NCI-H82 treated with DMSO at 0.1 percent for 48 hours (cell line): Measurements from ENCODE around the gene MBOAT7.

Source experiments
- DNase-seq: peaks from one replicate; lab custom pipeline; 2025; ENCODE audit not compliant: unreplicated experiment; lab: John Stamatoyannopoulos, UW

The MBOAT7 gene

GRCh38 chr19:54165222-54165621 is 24.2 kb downstream of the MBOAT7 start:
- DNase-seq: no peak

- DNase-seq: no peak
Observed at GRCh38 chr19:54164369-54165068, 24.9 kb downstream of the MBOAT7 start.

- no peak for DNase-seq
Observed at GRCh38 chr19:54162884-54163283, 26.5 kb downstream of the MBOAT7 start.

- peak; percentile 72 for DNase-seq
Observed at GRCh38 chr19:54162241-54162805, 27.1 kb downstream of the MBOAT7 start.

- DNase-seq: no peak
Observed at GRCh38 chr19:54160854-54161253, 28.5 kb downstream of the MBOAT7 start.

GRCh38 chr19:54160182-54160811 is 29.1 kb downstream of the MBOAT7 start:
- no peak for DNase-seq

GRCh38 chr19:54159352-54160181 is 29.8 kb downstream of the MBOAT7 start, which contains the start of gene LENG1:
LENG1 (minus strand) TSS chr19:54159721; CDS start chr19:54159695, 26 bp downstream.
- peak; percentile 100 for DNase-seq

GRCh38 chr19:54158812-54159351 is 30.5 kb downstream of the MBOAT7 start:
- no peak for DNase-seq

- DNase-seq: no peak
Observed at GRCh38 chr19:54156953-54157352, 32.4 kb downstream of the MBOAT7 start.

- no peak for DNase-seq
Observed at GRCh38 chr19:54156490-54156889, 32.9 kb downstream of the MBOAT7 start.

GRCh38 chr19:54155694-54156093 is 33.7 kb downstream of the MBOAT7 start:
- no peak for DNase-seq

- no peak for DNase-seq
Observed at GRCh38 chr19:54154603-54155345, 34.6 kb downstream of the MBOAT7 start.

GRCh38 chr19:54153731-54154326 is 35.6 kb downstream of the MBOAT7 start:
- no peak for DNase-seq

GRCh38 chr19:54152878-54153524 is 36.4 kb downstream of the MBOAT7 start:
- DNase-seq: no peak

- DNase-seq: no peak
Observed at GRCh38 chr19:54152267-54152666, 37.1 kb downstream of the MBOAT7 start.

- DNase-seq: no peak
Observed at GRCh38 chr19:54151362-54152035, 37.9 kb downstream of the MBOAT7 start.

- no peak for DNase-seq
Observed at GRCh38 chr19:54149021-54149812, 40.2 kb downstream of the MBOAT7 start.

GRCh38 chr19:54148158-54148557 is 41.2 kb downstream of the MBOAT7 start:
- DNase-seq: no peak
